Suprapubic skin (tissue), 3 donors: ENCODE results near the gene BCKDHB.
"Not testable (repeated sequence)": the region's sequence is repeated elsewhere in the genome, so short reads cannot be mapped to it uniquely, and the experiment has no call there.

Experiments used
- CTCF ChIP-seq, 2 donors: fragments of 200-600 bp in 1 of 2; fragments of 450-650 bp in 1 of 2; sonication (generic) in 1 of 2; IDR thresholded peaks; one replicate each; pipeline ENCODE4 v1.5.1; 2016 to 2019; ENCODE audit warnings: antibody characterized with exemption in 2 of 2, mild to moderate bottlenecking in 1 of 2, moderate library complexity in 1 of 2
- EP300 ChIP-seq: sonication (generic); formaldehyde crosslinking; IDR thresholded peaks from one replicate; pipeline ENCODE4 v1.6.1; 2017; ENCODE audit warnings: antibody characterized with exemption
- POLR2A ChIP-seq, 2 donors: fragments of 450-650 bp; IDR thresholded peaks; one replicate each; pipeline ENCODE4 v1.6.1; 2017; ENCODE audit warnings: antibody characterized with exemption in 2 of 2, mild to moderate bottlenecking in 2 of 2, moderate library complexity in 2 of 2

- not testable (repeated sequence) for TF ChIP-seq CTCF (IDR thresholded peaks at IDR 0.05); POLR2A (IDR thresholded peaks at IDR 0.05); EP300
These were observed 132.3 kb downstream of the BCKDHB start for GRCh38 chr6:80238754-80239153.
